ACHN (cell line): ENCODE data around the gene DIAPH2.

Source experiments
- DNase-seq: peaks from one replicate; pipeline ENCODE4 v3.0.0-alpha.2; 2015
- in situ Hi-C: cut with HindIII; loops from 2 replicates; pipeline ENCODE4 v1.10.0; 2017; ENCODE audit warnings: low sequenced_read_pairs, low pct_ligation_motif_present, low pct_unique_long_range_greater_than_20kb

DIAPH2 gene

DNA sequence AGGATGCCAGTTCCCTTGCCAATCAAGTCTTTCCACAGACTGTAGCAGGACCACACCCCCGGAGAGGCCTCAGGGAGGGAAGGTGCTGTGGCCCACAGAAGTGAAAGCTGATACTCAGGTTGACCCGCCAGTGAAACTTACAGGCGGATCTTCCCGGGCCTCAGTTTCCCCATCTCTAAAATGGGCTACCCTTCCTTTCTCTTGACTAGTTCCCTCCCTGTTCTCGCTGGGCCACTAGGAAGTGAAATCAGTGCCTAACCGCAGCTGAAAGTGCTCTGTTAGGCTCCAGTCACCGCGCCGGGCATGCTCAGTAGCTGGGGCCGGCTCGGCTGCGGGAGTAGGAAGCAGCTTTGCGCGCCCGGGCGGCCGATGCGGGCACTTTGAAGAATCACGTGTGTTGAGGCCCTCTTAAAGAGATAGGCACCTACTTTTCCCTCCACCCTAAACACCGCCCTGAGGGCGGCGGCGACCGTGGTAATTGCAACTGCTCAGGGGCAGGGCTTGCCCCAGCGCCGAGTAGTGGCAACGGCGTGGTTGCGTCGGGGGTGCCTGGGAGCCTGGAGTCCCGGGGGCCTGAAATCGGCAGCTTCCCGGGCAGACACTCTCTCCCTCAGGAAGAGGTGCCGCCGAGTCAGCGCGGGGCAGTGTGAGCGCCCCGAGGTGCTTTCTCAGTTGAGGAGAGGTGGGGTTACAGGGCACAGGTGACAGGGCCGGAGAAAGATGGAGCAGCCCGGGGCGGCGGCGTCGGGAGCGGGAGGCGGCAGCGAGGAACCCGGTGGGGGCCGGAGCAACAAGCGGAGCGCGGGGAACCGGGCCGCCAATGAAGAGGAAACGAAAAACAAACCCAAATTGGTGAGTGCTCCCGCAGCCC is at the start of gene DIAPH2:
TSS of gene DIAPH2 (plus strand) at position 504 of the 871 bp plus-strand sequence.
- in situ Hi-C loops: no loop called here
- DNase-seq: peak; percentile 74

DNA sequence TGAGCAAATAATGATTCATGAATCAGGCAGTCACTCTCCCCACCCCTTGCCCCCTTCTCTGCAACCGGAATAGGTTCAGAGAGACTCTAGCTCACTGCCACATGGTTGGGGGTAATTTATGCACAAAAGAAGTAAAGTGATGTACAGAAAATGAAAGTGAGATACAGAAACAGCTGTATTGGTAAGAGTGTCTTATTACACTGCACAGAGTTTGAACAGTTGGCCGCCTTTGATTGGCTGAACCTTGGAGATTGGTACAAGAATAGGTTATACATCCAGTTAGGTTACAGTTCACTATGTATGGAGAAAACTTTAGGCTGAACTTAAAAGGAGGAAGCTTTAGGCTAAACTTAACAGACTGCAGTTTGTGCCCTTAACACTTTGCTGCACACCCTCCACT is 34.6 kb upstream of the DIAPH2 start:
- DNase-seq: no peak
- in situ Hi-C loops: no loop called here

DNA sequence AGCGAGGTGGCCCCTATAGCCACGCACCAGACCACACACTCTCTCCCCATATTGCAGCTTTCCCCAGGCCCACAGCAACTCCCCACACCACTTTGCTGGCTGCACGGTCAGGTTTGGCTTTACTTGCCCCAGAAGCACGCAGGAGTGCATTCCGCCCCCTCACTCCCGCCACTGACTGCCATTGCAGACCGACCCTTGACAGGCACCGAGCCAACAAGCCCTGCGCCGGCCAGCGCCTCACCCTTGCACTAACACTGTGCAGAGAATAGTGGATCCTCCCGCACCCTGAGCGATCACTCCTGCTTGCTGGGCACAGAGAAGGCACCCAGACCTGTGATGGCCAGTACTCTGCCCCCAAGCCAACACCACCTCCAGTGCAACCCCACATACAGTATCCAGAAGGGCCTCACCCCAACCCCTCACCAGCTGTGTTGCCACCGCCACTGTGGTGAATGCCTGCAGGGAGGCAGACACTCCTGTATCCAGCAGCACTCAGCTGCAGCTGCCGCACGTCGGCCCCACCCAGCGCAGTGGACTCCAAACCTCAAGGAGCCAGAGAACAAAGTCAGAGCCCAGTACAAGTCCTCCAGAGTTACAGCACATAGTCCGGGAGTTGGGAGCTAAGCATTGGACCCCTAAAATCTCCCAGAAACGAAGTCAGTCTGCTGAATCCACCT is 28.6 kb upstream of the DIAPH2 start:
- in situ Hi-C loops: no loop called here
- no peak for DNase-seq

DNA sequence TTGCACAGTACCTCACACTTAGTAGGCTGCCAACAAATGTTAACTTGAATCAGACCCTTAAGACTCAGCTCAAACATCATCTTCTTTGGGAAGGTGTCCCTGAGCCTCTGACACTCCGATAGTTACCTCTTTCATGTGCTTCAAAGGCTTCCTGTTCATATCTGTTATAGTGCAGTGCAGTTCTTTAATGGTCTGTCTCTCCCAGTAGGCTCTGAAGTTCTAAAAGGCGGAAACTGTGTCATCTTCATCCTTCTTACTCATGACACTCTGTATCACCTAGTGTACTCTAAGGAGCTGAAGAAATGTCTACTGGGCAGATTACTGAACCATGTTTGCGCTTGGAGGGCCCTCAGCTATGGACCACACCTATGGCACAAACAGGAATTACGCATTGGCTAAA is 2.1 kb upstream of the DIAPH2 start:
- in situ Hi-C loops: no loop called here
- DNase-seq: no peak

DNA sequence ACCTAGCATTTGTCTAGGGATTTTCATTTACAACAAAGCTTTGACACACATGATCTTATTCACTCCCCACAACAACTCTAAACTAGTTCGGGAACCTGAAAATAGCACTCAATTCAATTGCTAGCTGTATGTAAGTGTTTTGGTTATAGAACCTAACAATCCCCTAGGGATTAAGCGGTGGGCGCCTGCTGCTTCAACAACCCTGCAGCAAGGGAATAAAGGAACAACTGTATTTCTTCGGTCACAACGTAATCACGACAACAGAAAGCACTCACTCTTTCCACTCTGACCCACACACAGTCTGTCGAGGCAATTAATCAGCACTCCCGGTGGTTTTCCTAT is 674 bp upstream of the DIAPH2 start:
- DNase-seq: no peak
- in situ Hi-C loops: no loop called here

DNA sequence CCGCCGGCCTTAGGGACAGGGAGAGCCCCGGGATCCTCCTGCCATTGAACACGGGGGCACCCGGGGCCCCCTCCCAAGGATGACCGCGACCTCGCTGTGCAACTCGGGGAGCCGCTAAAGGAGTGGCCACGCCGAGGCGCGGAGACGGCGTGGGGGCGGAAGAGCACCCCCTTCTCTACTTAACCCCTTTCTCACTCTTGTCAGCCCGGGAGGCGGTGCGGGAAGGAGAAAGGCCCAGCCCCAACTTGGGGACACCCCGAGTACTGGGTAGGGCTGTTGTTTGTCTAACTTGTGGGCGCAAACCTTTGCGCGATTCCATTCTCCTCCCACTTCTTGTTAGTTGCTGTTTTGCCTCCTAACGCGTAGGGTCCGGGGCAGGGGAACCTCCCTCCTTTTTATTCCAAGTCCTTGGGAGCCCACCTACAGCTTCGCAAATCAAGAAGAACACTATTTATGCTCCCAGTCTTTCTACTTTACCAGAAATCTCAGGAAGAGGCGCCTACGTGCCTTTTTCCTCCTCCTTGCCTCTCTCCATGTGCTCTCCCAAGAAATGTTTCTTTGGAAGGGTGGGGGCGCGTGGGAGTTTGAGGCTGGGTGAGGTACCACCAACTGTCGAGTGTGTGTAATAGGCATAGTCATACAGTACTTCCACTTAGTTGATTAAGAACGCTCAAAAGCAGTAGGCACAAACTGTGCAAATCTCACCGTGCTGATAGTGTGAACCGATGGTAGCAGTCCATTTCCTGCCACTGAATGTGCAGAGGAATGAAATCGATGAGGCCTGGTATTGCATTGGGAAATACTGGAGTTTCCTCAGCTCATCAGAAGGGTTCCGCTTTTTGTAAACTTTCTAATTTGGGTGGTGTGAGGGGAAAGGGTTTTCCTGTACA is 813 bp downstream of the DIAPH2 start:
- in situ Hi-C loops: no loop called here
- DNase-seq: peak; percentile 31

DNA sequence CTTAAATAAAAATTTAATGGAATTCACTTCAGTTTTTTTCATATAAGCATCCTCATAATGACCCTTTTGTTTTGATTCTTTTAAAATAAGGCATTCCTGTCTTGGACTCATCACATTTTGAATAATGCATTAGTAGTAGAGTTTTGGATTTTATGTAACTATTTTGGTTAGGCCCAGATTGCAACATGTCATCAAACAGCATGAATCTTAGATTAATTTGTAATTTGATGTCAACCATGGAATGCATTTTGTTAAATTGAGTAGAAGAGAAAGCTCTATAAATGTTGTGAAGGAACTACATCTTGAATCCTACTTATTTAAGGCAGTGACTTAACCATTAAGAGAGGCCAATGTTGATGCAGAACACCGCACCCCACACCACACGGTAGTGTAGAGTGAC is 3.1 kb downstream of the DIAPH2 start:
- no peak for DNase-seq
- in situ Hi-C loops: no loop called here

DNA sequence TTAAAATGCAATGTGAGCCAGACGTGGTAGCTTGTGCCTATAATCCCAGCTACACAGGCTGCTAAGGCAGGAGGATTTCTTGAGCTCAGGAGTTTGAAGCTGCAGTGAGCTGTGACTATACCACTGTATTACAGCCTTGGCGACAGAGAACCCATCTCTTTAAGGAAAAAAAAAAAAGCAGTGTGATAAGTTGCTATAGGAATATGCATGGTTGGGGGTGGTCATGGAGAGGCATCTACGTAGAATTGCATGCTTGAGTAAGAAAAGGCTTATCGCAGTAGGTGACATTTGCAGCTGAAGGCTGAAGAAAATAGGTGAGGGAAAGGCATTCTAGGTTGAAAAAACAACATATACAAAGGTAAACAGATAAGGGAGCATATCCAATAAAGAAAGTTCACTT is 4.1 kb downstream of the DIAPH2 start:
- DNase-seq: no peak
- in situ Hi-C loops: no loop called here

DNA sequence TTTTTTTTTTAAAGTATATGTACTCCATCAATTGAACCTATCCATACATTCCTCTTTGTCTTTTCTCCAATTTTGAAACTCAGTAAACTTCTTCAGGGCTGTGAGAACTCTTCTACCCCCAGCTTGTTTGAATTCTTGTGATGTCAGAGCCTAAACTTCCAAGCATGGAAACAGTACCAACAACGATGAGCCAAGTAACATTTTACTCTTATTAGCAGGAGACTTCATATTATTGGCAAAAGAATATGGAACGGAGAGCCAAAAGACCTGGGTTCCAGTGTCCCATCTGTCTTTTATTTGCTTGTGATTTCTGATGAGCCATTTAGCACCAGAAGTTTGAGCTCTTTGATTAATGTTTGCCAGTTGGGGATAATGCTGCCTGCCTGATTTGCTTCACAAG is 5.3 kb downstream of the DIAPH2 start:
- DNase-seq: no peak
- in situ Hi-C loops: no loop called here

DNA sequence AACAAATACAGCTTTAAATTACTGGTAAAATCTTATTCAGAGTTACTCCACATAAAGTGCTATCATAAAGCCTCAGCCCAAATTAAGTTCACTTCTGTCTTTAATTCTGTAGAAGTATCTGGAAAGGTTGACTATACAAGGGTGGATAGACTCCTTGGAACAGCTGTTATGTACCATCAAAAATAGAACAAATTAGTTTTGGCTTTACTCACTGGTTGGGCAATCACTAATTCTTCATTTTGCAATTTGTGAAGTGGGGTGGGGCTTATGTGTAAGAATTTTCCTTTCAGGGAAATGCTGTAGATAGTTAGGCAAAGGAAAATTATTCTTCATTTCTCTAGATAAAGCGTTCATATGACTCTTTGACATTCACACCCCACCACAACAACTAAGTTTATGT is 7.8 kb downstream of the DIAPH2 start:
- in situ Hi-C loops: no loop called here
- DNase-seq: no peak

DNA sequence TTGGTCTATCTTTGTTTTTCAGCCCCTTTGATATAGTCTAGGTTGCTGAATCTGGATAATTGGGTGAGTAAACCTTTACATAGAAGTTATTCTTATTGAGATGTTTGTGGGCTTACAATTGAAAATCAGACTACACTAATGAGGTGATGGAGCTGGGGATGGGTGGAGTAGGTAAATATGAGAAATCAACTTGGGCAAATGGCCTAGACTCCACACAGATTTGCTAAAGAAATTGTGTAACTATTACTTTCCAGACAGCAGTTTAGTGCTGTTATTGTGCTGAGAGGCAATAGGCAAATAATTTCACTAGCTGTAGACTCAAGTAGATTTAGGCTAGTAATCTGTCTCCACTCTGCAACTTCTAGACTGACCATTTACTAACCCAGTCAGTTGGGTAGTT is 8.2 kb downstream of the DIAPH2 start:
- in situ Hi-C loops: no loop called here
- no peak for DNase-seq

DNA sequence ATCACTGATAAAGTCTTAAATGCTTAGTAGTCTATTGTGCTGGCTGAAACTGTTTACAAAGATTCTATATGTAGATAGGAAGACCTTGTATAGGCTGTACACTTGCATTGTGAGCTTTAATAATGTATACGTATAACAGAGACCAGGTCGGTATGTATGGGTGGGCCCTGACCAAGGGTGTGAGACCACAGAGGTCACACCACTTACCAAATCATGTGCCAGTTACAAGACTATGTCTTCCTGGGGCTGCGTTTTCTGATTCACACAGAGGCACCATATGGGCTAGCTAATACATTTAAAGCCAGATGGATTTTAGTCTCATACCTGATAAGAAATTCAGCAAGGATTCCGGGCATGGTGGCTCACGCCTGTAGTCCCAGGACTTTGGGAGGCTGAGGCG is 8.8 kb downstream of the DIAPH2 start:
- in situ Hi-C loops: no loop called here
- DNase-seq: no peak

DNA sequence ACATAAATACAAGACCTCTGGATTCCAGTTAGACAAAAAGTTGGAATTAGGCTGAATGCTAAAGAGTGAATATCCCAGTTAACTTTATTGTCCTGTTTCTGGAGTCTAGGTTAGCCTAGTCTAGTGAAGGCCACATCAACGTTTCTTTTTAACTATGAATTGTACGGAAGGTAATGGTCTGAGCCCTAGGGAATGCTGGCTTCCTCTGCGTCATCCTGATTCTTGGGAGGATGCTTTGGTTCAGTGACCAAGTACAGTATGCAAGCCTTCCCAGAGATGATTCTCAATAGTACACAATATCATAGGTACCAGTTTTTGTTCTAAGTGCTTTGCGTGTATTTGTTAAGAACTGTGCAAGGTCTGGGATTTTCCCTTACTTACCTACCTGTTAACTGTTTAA is 11.8 kb downstream of the DIAPH2 start:
- DNase-seq: no peak
- in situ Hi-C loops: no loop called here

DNA sequence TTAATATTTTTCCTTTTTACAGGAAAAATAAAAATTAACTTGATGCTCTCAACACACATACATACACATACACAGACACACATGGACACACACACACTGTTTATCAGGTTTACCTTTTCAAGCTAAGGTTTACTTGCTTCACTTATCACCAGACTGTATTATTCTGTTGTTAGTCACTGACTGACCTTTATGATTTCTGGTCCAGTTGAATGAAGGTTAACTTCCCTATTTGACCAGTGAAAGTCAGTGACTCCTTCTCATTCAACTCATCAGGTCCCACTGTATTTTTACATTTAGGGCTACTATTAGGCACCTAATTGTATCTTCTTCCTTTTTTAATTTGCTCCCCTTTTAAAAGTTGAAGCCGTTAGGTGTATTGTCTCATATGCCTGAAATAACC is 16.0 kb downstream of the DIAPH2 start:
- in situ Hi-C loops: no loop called here
- no peak for DNase-seq

DNA sequence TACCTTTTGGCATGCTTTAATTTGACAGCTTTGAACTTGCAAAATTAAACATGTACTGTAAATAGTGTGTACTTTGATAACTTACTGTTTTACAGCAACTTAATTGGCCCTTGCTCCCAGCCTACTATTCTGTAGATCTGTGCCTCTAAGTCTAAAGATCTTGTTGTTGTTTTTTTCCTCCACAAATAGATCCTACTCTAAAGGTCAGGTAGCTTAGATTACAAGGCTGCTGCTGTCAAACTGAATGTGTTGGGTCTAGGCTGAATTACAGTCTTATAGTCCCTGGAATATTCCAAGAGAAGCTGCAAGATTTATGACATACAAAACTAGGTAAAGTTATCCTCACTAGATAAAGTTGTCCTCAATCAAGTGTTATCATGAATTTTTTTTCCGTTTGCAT is 18.7 kb downstream of the DIAPH2 start:
- in situ Hi-C loops: no loop called here
- no peak for DNase-seq

DNA sequence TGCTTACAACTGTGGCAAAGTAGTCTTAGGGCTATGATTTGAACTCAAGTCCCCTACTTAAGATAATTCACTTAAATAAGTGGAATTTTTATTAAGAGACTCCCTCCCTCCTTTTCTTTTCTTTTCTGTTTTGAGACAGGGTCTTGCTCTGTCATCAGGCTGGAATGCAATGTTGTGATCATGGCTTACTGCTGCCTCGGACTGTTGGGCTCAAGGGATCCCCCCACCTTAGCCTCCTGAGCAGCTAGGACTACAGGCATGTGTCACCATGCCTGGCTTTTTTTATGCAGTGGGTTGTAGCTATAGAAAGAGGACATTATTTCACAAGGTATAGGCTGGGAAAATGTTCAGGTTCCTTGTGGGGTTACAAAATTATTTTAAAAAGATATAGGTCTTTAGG is 19.2 kb downstream of the DIAPH2 start:
- in situ Hi-C loops: no loop called here
- no peak for DNase-seq

DNA sequence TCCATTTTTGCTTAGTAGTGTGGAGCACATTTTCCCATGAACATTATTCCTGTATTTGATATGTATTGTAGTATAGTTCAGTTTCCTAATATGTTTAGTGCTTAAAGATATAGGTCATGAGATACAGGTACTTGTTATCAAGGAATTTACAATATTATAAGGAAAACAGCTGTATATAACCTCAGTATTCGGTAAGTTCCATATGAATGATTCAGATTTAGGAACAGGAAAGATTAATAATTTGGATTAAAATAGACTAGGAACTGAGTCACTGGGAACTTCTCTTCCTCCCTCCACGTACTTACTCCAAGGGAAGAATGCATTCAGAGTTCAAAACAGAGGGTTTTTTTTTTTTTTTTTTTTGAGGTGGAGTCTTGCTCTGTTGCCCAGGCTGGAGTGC is 20.0 kb downstream of the DIAPH2 start:
- DNase-seq: no peak
- in situ Hi-C loops: no loop called here

DNA sequence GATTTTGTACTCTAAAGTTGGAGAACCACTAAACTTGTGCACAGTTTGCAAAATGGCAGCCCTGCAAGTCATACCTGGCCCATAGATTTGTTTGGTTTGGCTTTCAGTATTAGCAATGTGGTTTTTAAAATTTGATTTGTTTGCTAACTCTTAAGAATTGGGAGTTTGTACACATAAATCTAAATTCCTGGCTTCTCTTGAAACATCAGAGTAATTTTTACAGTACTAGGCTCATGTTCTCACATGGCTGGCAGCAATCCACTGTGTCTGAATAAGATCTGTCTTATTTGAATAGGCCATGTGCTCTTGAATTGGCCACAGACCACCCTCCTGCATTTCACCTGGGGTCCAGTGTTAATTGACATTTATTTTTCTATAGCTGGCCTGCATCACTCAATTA is 21.3 kb downstream of the DIAPH2 start:
- in situ Hi-C loops: no loop called here

DNA sequence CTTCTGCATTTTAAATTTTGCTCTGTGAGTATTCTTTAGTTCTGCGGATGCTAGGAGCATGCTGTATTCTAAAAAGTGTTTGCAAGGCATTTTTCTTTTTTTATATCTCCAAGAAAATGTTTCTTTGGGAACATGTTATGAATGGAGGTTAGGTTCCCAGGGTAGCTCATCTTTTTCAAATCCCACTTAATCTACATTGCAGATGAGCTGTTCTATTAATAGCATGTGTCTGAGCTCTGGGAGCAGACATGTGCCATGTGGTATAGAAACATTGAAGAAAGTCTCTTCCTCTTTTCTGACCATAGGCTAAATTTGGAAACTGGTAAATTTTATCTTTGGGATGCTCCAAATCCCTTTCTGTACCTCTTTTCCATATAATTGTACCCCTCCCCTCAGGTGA is 23.2 kb downstream of the DIAPH2 start:
- in situ Hi-C loops: no loop called here
- DNase-seq: no peak

More for the DNA sequence above, 21.3 kb downstream of the DIAPH2 start:
- DNase-seq: no peak
